ENCODE data around the gene TRIM59. TPM values are rescaled to one million over a fixed set of nuclear protein-coding genes. Genes with fewer than 3 reads are reported as not detected.

The TRIM59 gene
- total and polyA plus RNA-seq, 12 donors: 0.32 to 10.1 (median 1.0) TPM

GRCh38 chr3:160435095-160435494 is 14.5 kb downstream of the TRIM59 start:
- TF ChIP-seq, protein P1, sequence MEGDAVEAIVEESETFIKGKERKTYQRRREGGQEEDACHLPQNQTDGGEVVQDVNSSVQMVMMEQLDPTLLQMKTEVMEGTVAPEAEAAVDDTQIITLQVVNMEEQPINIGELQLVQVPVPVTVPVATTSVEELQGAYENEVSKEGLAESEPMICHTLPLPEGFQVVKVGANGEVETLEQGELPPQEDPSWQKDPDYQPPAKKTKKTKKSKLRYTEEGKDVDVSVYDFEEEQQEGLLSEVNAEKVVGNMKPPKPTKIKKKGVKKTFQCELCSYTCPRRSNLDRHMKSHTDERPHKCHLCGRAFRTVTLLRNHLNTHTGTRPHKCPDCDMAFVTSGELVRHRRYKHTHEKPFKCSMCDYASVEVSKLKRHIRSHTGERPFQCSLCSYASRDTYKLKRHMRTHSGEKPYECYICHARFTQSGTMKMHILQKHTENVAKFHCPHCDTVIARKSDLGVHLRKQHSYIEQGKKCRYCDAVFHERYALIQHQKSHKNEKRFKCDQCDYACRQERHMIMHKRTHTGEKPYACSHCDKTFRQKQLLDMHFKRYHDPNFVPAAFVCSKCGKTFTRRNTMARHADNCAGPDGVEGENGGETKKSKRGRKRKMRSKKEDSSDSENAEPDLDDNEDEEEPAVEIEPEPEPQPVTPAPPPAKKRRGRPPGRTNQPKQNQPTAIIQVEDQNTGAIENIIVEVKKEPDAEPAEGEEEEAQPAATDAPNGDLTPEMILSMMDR (IDR thresholded peaks at IDR 0.05): no peak
- no peak for TF ChIP-seq POLR2A (IDR thresholded peaks at IDR 0.05)
- Histone ChIP-seq H3K4me1 (replicated peaks in 1 of 2) (no peaks in the 10 kb centered on the region), H3K36me3 (replicated peaks in 1 of 2) (peaks cover 0 to 29% of the 10 kb centered on the region in 2 donors), H3K27me3 (no peaks in the 10 kb centered on the region), H3K4me3 (no peak overlapping the region), H3K9me3 (replicated peaks in 1 of 3) (no peaks in the 10 kb centered on the region), H3K27ac (no peak overlapping the region)
- 89 to 98% (median 98%) methylated on average over 2 of the region's 2 CpGs for WGBS, 4 donors
- intact Hi-C loops (cut with DNase I): no loop called here
- DNase-seq: no peak

GRCh38 chr3:160434071-160434470 is 15.5 kb downstream of the TRIM59 start:
- no peak overlapping the region for H3K4me3 ChIP-seq
- H3K36me3 ChIP-seq (replicated peaks in 1 of 2): peaks cover 0 to 29% of the 10 kb centered on the region in 2 donors
- H3K9me3 ChIP-seq (replicated peaks in 1 of 3): no peaks in the 10 kb centered on the region
- no peak for DNase-seq
- no peak overlapping the region for H3K27ac ChIP-seq
- WGBS, 4 donors: 66 to 82% (median 75%) methylated on average over 2 of the region's 2 CpGs
- no peaks in the 10 kb centered on the region for H3K4me1 ChIP-seq (replicated peaks in 1 of 2)
- intact Hi-C loops (cut with DNase I): no loop called here
- TF ChIP-seq, protein P1 (IDR thresholded peaks at IDR 0.05): no peak
- no peak for TF ChIP-seq POLR2A (IDR thresholded peaks at IDR 0.05)
- no peaks in the 10 kb centered on the region for H3K27me3 ChIP-seq

DNA sequence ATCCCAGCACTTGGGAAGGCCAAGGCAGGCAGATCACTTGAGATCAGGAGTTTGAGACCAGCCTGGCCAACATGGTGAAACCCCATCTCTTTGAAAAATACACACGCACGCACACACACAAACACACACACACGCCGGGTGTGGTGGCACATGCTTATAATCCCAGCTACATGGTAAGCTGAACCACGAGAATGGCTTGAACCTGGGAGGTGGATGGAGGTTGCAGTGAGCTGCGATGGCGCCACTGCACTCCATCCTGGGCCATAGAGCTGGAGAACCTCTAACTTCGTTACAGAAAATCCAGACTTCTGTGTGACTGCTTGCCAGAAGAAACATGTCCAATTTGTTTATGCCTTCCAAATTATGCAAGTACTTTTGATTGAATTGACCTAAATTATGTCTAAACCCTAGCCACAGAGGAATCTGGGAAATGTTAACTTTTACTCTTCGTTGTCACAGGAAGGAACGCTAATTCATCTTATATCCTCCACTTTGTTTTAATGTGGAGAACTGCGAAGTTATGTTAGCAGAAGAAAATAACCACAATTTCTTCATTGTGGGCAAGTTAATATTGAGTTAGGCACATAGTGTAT is 21.7 kb downstream of the TRIM59 start:
- intact Hi-C loops (cut with DNase I): no loop called here
- TF ChIP-seq POLR2A (IDR thresholded peaks at IDR 0.05): no peak
- TF ChIP-seq, protein P1 (IDR thresholded peaks at IDR 0.05): no peak
- H3K9me3 ChIP-seq (replicated peaks in 1 of 3): no peaks in the 10 kb centered on the region
- no peak overlapping the region for H3K4me3 ChIP-seq
- DNase-seq: no peak
- peaks cover 0 to 55% of the 10 kb centered on the region in 2 donors for H3K36me3 ChIP-seq (replicated peaks in 1 of 2)
- H3K4me1 ChIP-seq (replicated peaks in 1 of 2): no peaks in the 10 kb centered on the region
- WGBS, 4 donors: 94 to 97% (median 95%) methylated on average over 10 to 11 of the region's 11 CpGs
- H3K27me3 ChIP-seq: no peaks in the 10 kb centered on the region
- no peak overlapping the region for H3K27ac ChIP-seq

DNA sequence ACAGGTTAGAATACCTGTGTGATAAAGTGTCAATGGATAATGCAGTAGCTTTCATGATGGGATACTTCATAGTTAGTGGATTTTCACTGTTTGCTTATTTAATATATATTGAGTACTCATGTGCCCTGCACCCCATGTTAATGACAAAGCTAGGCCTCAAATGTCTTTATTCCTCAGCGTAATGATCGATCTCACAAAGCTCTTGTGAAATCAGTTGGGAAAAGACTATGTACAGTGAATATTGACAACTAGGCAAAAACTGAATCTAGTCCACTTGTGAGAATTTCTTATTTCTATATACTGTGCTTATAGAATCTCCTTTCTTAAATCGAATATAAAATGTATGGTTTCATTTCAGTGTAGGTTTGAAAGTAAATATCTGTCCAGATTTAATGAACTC is 32.3 kb downstream of the TRIM59 start:
- H3K36me3 ChIP-seq (replicated peaks in 1 of 2): peaks cover 0 to 17% of the 10 kb centered on the region in 2 donors
- no peaks in the 10 kb centered on the region for H3K4me1 ChIP-seq (replicated peaks in 1 of 2)
- no peak overlapping the region for H3K4me3 ChIP-seq
- H3K9me3 ChIP-seq (replicated peaks in 1 of 3): no peaks in the 10 kb centered on the region
- intact Hi-C loops (cut with DNase I): loop anchor here (10.0 kb wide), 2 partner anchors 253 to 383 kb away; no protein-coding TSS in a partner anchor
- DNase-seq: no peak
- no peak for TF ChIP-seq POLR2A (IDR thresholded peaks at IDR 0.05)
- TF ChIP-seq, protein P1 (IDR thresholded peaks at IDR 0.05): no peak
- WGBS, 4 donors: 63 to 97% (median 83%) methylated on average over 3 of the region's 3 CpGs
- no peaks in the 10 kb centered on the region for H3K27me3 ChIP-seq
- H3K27ac ChIP-seq: no peak overlapping the region

All from adrenal gland (tissue), 12 donors.